ENCODE data around the gene RBM4. TPM values are rescaled to one million over a fixed set of nuclear protein-coding genes. Genes with fewer than 3 reads are reported as not detected.

The RBM4 gene
- total RNA-seq, 1 experiment from 2014 or later: 94.4 TPM

DNA sequence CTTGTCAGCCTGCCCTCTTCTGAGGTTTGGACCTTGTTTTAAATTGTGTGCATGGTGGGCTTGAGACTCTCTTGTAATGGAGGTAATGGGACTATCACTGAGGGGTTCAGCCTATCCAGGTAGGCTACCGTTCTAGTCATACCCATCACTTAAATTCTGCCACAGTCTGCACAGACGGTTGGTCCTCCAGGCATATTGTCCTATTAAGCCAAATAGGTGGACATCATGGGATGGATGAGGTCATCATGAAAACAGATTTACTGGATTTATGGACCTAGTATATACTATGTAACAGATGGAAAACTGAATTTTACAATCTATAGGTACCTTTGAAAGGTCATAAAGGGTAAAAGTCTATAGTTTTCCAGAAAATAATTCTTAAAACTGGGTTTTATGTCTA is 9.1 kb upstream of the RBM4 start:
- Histone ChIP-seq H3K9me3 (ENCODE audit: control insufficient read depth in 1 of 2, insufficient read depth in 1 of 2, low read depth in 1 of 2, low read length in 2 of 2) (no peaks in the 10 kb centered on the region), H3K4me2 (ENCODE audit: low read length) (no peak overlapping the region), H3K9me2 (ENCODE audit: insufficient read depth) (no peaks in the 10 kb centered on the region), H3K27ac (ENCODE audit: low read depth, low read length) (no peak overlapping the region), H4K20me1 (ENCODE audit: insufficient read depth) (peaks cover 25% of the 10 kb centered on the region; the same call in 1 of the 2 replicates), H3K4me3 (replicated peaks in 1 of 2; ENCODE audit: low read depth in 1 of 2, low read length in 2 of 2) (no peak overlapping the region), H3K36me3 (ENCODE audit: control insufficient read depth in 1 of 2, insufficient read depth in 2 of 2, low read length in 2 of 2) (peaks cover 54 to 71% of the 10 kb centered on the region in 2 experiments), H3K79me2 (ENCODE audit: insufficient read depth, low read length) (peaks cover 100% of the 10 kb centered on the region), H2AFZ (ENCODE audit: low read depth, low read length, poor library complexity, severe bottlenecking) (no peak overlapping the region), H3K4me1 (ENCODE audit: control insufficient read depth in 1 of 2, insufficient read depth in 2 of 2, low read length in 2 of 2) (no peaks in the 10 kb centered on the region), H3K27me3 (ENCODE audit: insufficient read depth, low read length) (no peaks in the 10 kb centered on the region), H3K9ac (ENCODE audit: low read length) (no peak overlapping the region)
- ChIA-PET RAD21 (ENCODE audit: low non-redundant PET in 1 of 2, low total read pairs in 2 of 2, uncharacterized antibody in 2 of 2, unreplicated experiment in 2 of 2) (no interaction called here), POLR2A (interaction anchor here (0.6 to 1.0 kb wide), 3 partner anchors 9 to 12 kb away, joined by 3 to 6 read pairs (median 3); partner anchors contain the start of gene RBM14), CTCF (no interaction called here)
- no peak for TF ChIP-seq REST (IDR thresholded peaks at IDR 0.05; ENCODE audit: low read depth)
- TF ChIP-seq JUND (IDR thresholded peaks at IDR 0.05): no peak
- TF ChIP-seq EZH2 (IDR thresholded peaks at IDR 0.05): no peak
- no peak for TF ChIP-seq ELF1 (IDR thresholded peaks at IDR 0.05; ENCODE audit: borderline replicate concordance, low read depth)
- TF ChIP-seq EGR1 (IDR thresholded peaks at IDR 0.05; ENCODE audit: low read depth): no peak
- no peak for TF ChIP-seq SIN3A (IDR thresholded peaks at IDR 0.05; ENCODE audit: low read depth)
- TF ChIP-seq ATF3 (IDR thresholded peaks at IDR 0.05): no peak
- no peak for TF ChIP-seq YY1 (IDR thresholded peaks at IDR 0.05; ENCODE audit: extremely low read depth, insufficient replicate concordance, low read depth, low read length)
- no peak for TF ChIP-seq ZBTB33 (IDR thresholded peaks at IDR 0.05; ENCODE audit: extremely low read depth, insufficient replicate concordance, low read length)
- no peak for TF ChIP-seq CTCF (IDR thresholded peaks at IDR 0.05 in 2 of 3, conservative IDR thresholded peaks at IDR 0.05 in 1 of 3; ENCODE audit: borderline replicate concordance in 1 of 3, insufficient read depth in 1 of 3, low read depth in 2 of 3, low read length in 2 of 3)
- TF ChIP-seq SP1 (IDR thresholded peaks at IDR 0.05; ENCODE audit: low read depth): no peak
- no peak for TF ChIP-seq SRF (IDR thresholded peaks at IDR 0.05; ENCODE audit: low read depth)
- no peak for TF ChIP-seq POLR2A (IDR thresholded peaks at IDR 0.05; ENCODE audit: borderline replicate concordance, extremely low read depth, insufficient read depth, insufficient read length)
- TF ChIP-seq EZH2phosphoT487 (IDR thresholded peaks at IDR 0.05; ENCODE audit: borderline replicate concordance): no peak
- TF ChIP-seq ZNF274 (IDR thresholded peaks at IDR 0.05; ENCODE audit: low read depth, low read length): no peak
- ATAC-seq (no peak), DNase-seq (ENCODE audit: low read depth, low spot score) (no peak)
- intact Hi-C loops (cut with micrococcal nuclease): no loop called here
- no TSS peak for BruUV-seq (replicated peaks)
